K562 (cell line): ENCODE data around the gene RPRD1B. TPM values are rescaled to one million over a fixed set of nuclear protein-coding genes. Genes with fewer than 3 reads are reported as not detected.
A peak's percentile ranks its signal among the peaks of the same experiment; 100 is the strongest.

Experiments used
- ATAC-seq: fragments of 200-7000 bp; cut with Tn5 transposase; 3 replicates; pipeline ENCODE4 v1.9.1; 2020; ENCODE audit warnings: moderate library complexity
- BruUV-seq: library from RNA; stranded (reverse); fragments of 400-500 nt; replicated peaks from 2 replicates; lab custom pipeline; 2021; lab: Mats Ljungman, UMichigan
- CTCF ChIA-PET: fragments of 300-600 bp; formaldehyde crosslinking; extraction: SDS; loops from one replicate; lab custom pipeline; 2021; ENCODE audit warnings: low intra/inter-chr PET ratio; lab: Yijun Ruan, JAX
- POLR2A ChIA-PET: fragments of 300-600, 350-650 bp; sonication (Branson Sonifier 250); formaldehyde crosslinking; extraction: SDS; loops from one replicate; lab custom pipeline; 2021; ENCODE audit warnings: antibody characterized with exemption, inconsistent platforms; lab: Yijun Ruan, JAX
- DNase-seq, 4 experiments: peaks; one replicate each; pipeline versions ENCODE4 v3.0.0 to v3.0.0-alpha.2; 2011 to 2018; ENCODE audit warnings: low spot score in 3 of 4, mixed read lengths in 3 of 4; ENCODE audit errors: extremely low read depth in 1 of 4
- FAIRE-seq: peaks from 2 replicates; lab custom pipeline; 2011; peaks lifted over from hg19 to GRCh38; lab: Jason Lieb, UNC
- H2AFZ ChIP-seq: 2 replicates; pipeline ENCODE4 v1.6.0; 2011; ENCODE audit warnings: low read depth, low read length, control low read depth, inconsistent platforms
- H3K27ac ChIP-seq: fragments of 200-600 bp; 3 replicates; pipeline ENCODE4 v1.8.0; 2011; ENCODE audit warnings: low read depth, mild to moderate bottlenecking, control low read depth, inconsistent platforms, low read length, moderate library complexity, mixed read lengths; ENCODE audit errors: extremely low read depth
- H3K27me3 ChIP-seq, 2 experiments: fragments of 300-600 bp in 1 of 2; 2 replicates in 1 of 2; 3 replicates in 1 of 2; pipeline versions ENCODE4 v1.6.0 to v1.8.0; 2011; ENCODE audit warnings: inconsistent platforms in 2 of 2, low read length in 2 of 2, mild to moderate bottlenecking in 1 of 2, mixed read lengths in 1 of 2, moderate library complexity in 1 of 2; ENCODE audit not compliant: control insufficient read depth in 2 of 2, insufficient read depth in 2 of 2
- H3K36me3 ChIP-seq: fragments of 300-600 bp; 3 replicates; pipeline ENCODE4 v1.8.0; 2011; ENCODE audit warnings: mild to moderate bottlenecking, low read length, inconsistent platforms; ENCODE audit not compliant: control insufficient read depth, insufficient read depth
- H3K4me1 ChIP-seq, 2 experiments: fragments of 200-600 bp in 1 of 2; replicated peaks in 1 of 2; 2 replicates in 1 of 2; 3 replicates in 1 of 2; pipeline versions ENCODE4 v1.5.1 to v1.8.0; 2011; ENCODE audit warnings: inconsistent platforms in 2 of 2, low read length in 2 of 2, mild to moderate bottlenecking in 1 of 2, mixed read lengths in 1 of 2, moderate library complexity in 1 of 2; ENCODE audit not compliant: control insufficient read depth in 2 of 2, insufficient read depth in 2 of 2
- H3K4me2 ChIP-seq: 2 replicates; pipeline ENCODE4 v1.6.1; 2011; ENCODE audit warnings: low read length, control low read depth, inconsistent platforms, mixed read lengths; ENCODE audit not compliant: insufficient read depth
- H3K4me3 ChIP-seq: fragments of 200-600 bp; sonication (generic), shearing (Covaris generic); 2 replicates; pipeline ENCODE4 v1.5.1; 2016; ENCODE audit warnings: control low read depth, inconsistent platforms
- H3K79me2 ChIP-seq: fragments of 200-600 bp; 3 replicates; pipeline ENCODE4 v1.8.0; 2011; ENCODE audit warnings: low read length, inconsistent platforms; ENCODE audit not compliant: control insufficient read depth, insufficient read depth
- H3K9ac ChIP-seq, 2 experiments: 2 replicates each; pipeline versions ENCODE4 v1.6.0 to v1.6.1; 2011; ENCODE audit warnings: low read depth in 2 of 2, low read length in 2 of 2, control low read depth in 1 of 2, inconsistent platforms in 1 of 2, mild to moderate bottlenecking in 1 of 2, mixed read lengths in 1 of 2; ENCODE audit not compliant: insufficient read depth in 1 of 2
- H3K9me1 ChIP-seq: one replicate; pipeline ENCODE4 v1.6.0; 2011; ENCODE audit warnings: inconsistent platforms, mild to moderate bottlenecking, low read length, moderate library complexity; ENCODE audit not compliant: control insufficient read depth, insufficient read depth
- H3K9me3 ChIP-seq: replicated peaks from 2 replicates; pipeline ENCODE4 v1.5.1; 2011; ENCODE audit warnings: low read depth, low read length, inconsistent platforms; ENCODE audit not compliant: control insufficient read depth, insufficient read depth
- H4K20me1 ChIP-seq: replicated peaks from 2 replicates; pipeline ENCODE4 v1.6.1; 2011; ENCODE audit warnings: low read length, inconsistent platforms, mixed read lengths; ENCODE audit not compliant: control insufficient read depth, insufficient read depth
- BHLHE40 ChIP-seq: IDR thresholded peaks from 2 replicates; pipeline ENCODE4 v1.6.1; 2011; ENCODE audit warnings: low read length, improper control_type of control experiment
- CBX3 ChIP-seq, 2 experiments: IDR thresholded peaks; 1 replicate in 1 of 2; 2 replicates in 1 of 2; pipeline ENCODE4 v1.6.1; 2012; ENCODE audit warnings: inconsistent platforms in 2 of 2, low read length in 2 of 2, borderline replicate concordance in 1 of 2, control low read depth in 1 of 2
- GABPB1 ChIP-seq: sonication (generic); formaldehyde crosslinking; IDR thresholded peaks from 2 replicates; pipeline ENCODE4 v1.8.0; 2022; ENCODE audit warnings: mild to moderate bottlenecking, missing genetic modification reagents
- L3MBTL2 ChIP-seq: fragments of 450-650 bp; IDR thresholded peaks from 2 replicates; pipeline ENCODE4 v1.6.1; 2016; ENCODE audit warnings: mild to moderate bottlenecking, moderate library complexity
- RB1 ChIP-seq: fragments of 450-650 bp; IDR thresholded peaks from 2 replicates; pipeline ENCODE4 v1.6.1; 2017; ENCODE audit warnings: low read depth, mild to moderate bottlenecking
- SMARCE1 ChIP-seq: fragments of 450-650 bp; IDR thresholded peaks from 2 replicates; pipeline ENCODE4 v1.7.1; 2016; ENCODE audit warnings: mild to moderate bottlenecking
- TOE1 ChIP-seq, 2 experiments: fragments of 450-650 bp in 1 of 2; sonication (generic) in 1 of 2; formaldehyde crosslinking in 1 of 2; IDR thresholded peaks; 2 replicates each; pipeline versions ENCODE4 v1.7.1 to v1.8.0; 2016 to 2022; ENCODE audit warnings: borderline replicate concordance in 2 of 2, mild to moderate bottlenecking in 2 of 2, antibody characterized with exemption in 1 of 2, inconsistent platforms in 1 of 2, low read depth in 1 of 2, missing genetic modification reagents in 1 of 2, moderate library complexity in 1 of 2
- ZBED1 ChIP-seq: IDR thresholded peaks from 2 replicates; pipeline ENCODE4 v1.6.1; 2014
- ZNF121 ChIP-seq: sonication (generic); formaldehyde crosslinking; conservative IDR thresholded peaks from 2 replicates; pipeline ENCODE4 v1.8.0; 2022; ENCODE audit warnings: missing genetic modification reagents
- WGBS: fragments of 100-300 bp; shearing (Covaris generic); methylation state at CpG from one replicate; pipeline ENCODE4 v1.1.6; 2016; ENCODE audit warnings: low coverage, mixed read lengths; ENCODE audit not compliant: insufficient coverage; ENCODE audit errors: missing lambda C conversion rate; 5-methylcytosine and 5-hydroxymethylcytosine counted together
- in situ Hi-C: fragments of 300-500 bp; cut with MboI; formaldehyde crosslinking; loops from 4 replicates; pipeline ENCODE4 v1.15.0; 2018; ENCODE audit warnings: inconsistent platforms, mixed read lengths
- intact Hi-C: fragments of 100-400 bp; cut with micrococcal nuclease; formaldehyde crosslinking; loops from 2 replicates; pipeline ENCODE4 v1.14.2; 2022
- polyA plus RNA-seq, 8 experiments: library from polyadenylated mRNA; depleted of rRNA in 4 of 8; stranded (reverse) in 5 of 8; unstranded in 3 of 8; fragments of >200 nt; fragmentation: Nextera tagmentation in 2 of 8; fragmentation: Illumina TruSeq in 1 of 8; extraction: Ambion mirVana in 2 of 8; extraction: Trizol in 1 of 8; gene quantifications; 2 replicates each; pipeline versions ENCODE4 v1.2.1 to v1.2.3, GENCODE V29; 2011 to 2014; ENCODE audit warnings: inconsistent platforms in 1 of 8, missing spikeins in 1 of 8
- total RNA-seq, 7 experiments: library from RNA; depleted of rRNA in 6 of 7; stranded (reverse); fragments of >200 nt in 6 of 7; fragmentation: Illumina TruSeq in 2 of 7; extraction: Trizol in 2 of 7; gene quantifications; 2 replicates each; pipeline versions ENCODE4 v1.2.1 to v1.2.3, GENCODE V29; 2011 to 2021; ENCODE audit warnings: low replicate concordance in 1 of 7
- TF ChIP-seq, protein P1 (sequence below), 2 experiments: fragments of 450-650 bp in 1 of 2; IDR thresholded peaks; 2 replicates each; pipeline ENCODE4 v1.6.1; 2011 to 2017; ENCODE audit warnings: low read depth in 2 of 2, antibody characterized with exemption in 1 of 2, borderline replicate concordance in 1 of 2, low read length in 1 of 2, mild to moderate bottlenecking in 1 of 2, mixed read lengths in 1 of 2; ENCODE audit not compliant: control insufficient read depth in 1 of 2
- TF ChIP-seq, protein P2 (sequence below), 2 experiments: fragments of 150-350 bp in 1 of 2; IDR thresholded peaks; 2 replicates each; pipeline ENCODE4 v1.6.1; 2012 to 2016; ENCODE audit warnings: low read depth in 2 of 2, low read length in 2 of 2, mild to moderate bottlenecking in 1 of 2, moderate library complexity in 1 of 2

Gene RPRD1B
- total and polyA plus RNA-seq, 9 of the 15 experiments (the other 6 are each of a cell fraction or from before 2014, with no cell fraction given) = 5.5 to 43.0 (median 24.4) TPM

DNA sequence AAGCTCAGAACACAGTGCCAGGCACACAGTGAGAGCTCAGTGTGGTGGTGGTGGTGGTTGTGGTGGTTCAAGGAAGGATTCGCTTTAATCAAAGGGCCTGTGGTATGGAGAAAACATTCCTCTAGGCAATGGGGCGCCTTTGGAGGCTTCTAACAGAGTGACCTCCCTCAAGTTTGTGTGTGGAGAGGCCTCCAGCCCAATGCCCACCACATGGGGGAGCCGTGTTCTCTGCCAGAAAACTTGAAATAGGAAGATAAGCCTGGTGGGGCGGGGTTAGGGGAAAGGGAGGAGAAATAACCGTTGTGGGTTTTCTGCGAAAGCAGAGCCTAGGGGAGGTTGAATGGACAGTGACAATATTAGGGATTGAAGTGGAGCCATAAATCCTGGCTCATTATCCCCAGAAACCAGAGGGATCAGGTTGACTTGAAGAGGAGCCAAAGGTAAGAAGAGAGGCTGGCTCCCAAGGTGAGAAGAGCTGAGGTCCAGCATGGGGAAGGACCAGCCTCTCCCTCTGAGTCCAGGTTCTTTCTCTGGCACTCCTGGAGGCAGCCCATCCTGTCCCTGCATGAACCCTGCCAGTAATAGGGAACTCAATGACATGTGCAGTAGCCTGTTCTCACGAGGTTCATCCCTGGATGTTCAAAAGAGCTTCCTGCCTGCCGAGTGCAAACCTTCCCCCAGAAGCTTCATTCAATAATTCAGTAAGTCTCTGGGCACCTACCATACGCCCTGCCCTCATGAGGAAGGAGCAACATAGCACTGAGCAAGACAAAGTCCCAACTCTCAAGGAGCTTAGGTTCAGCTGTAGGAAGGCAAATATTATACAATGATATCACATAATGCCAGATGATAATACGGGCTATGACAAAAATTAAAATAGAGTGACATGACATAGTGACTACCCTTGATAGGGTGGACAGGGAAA is 80.1 kb downstream of the RPRD1B start:
- 12% methylated on average over 10 of the region's 10 CpGs for WGBS
- no peak overlapping the region for H3K4me3 ChIP-seq
- H3K4me1 ChIP-seq = peaks cover 15 to 36% of the 10 kb centered on the region in 2 experiments
- H3K36me3 ChIP-seq = no peaks in the 10 kb centered on the region
- H4K20me1 ChIP-seq = no peaks in the 10 kb centered on the region
- CTCF ChIA-PET = interaction anchor here (0.7 kb wide), 1 partner anchor 40 kb away, joined by 3 read pairs; no protein-coding TSS in a partner anchor
- no peaks in the 10 kb centered on the region for H3K79me2 ChIP-seq
- peak overlapping the region; percentile 59 for H3K27ac ChIP-seq
- intact Hi-C loops = loop anchor here (1.0 to 5.0 kb wide), 4 partner anchors 41 to 211 kb away; partner anchors contain the start of genes TGM2 and VSTM2L
- POLR2A ChIA-PET = interaction anchor here (0.6 to 2.1 kb wide), 7 partner anchors 10 to 163 kb away, joined by 3 to 9 read pairs (median 4); no protein-coding TSS in a partner anchor
- ATAC-seq (peak; percentile 96), DNase-seq (peak; percentile 80 to 96 (median 84)), FAIRE-seq (peak; percentile 85)
- no TSS peak for BruUV-seq
- peak overlapping the region; percentile 88 for H2AFZ ChIP-seq
- peak overlapping the region; percentile 78 for H3K4me2 ChIP-seq
- no peaks in the 10 kb centered on the region for H3K9me1 ChIP-seq
- no peaks in the 10 kb centered on the region for H3K9me3 ChIP-seq
- in situ Hi-C loops = no loop called here
- H3K9ac ChIP-seq = peak overlapping the region in 1 of 2 experiments; percentile 33; a peak in 3 of 4 replicates
- no peaks in the 10 kb centered on the region for H3K27me3 ChIP-seq
- peak; percentile 70 for TF ChIP-seq L3MBTL2
- TF ChIP-seq SMARCE1 = peak; percentile 68
- TF ChIP-seq CBX3 (IDR thresholded peaks at IDR 0.05; ENCODE audit: borderline replicate concordance in 1 of 2, low read length in 2 of 2) = 0 out of 3 replicates have a peak, but pooled peaks of 1 of the 2 experiments have one; percentile 39
- TF ChIP-seq, protein P1, sequence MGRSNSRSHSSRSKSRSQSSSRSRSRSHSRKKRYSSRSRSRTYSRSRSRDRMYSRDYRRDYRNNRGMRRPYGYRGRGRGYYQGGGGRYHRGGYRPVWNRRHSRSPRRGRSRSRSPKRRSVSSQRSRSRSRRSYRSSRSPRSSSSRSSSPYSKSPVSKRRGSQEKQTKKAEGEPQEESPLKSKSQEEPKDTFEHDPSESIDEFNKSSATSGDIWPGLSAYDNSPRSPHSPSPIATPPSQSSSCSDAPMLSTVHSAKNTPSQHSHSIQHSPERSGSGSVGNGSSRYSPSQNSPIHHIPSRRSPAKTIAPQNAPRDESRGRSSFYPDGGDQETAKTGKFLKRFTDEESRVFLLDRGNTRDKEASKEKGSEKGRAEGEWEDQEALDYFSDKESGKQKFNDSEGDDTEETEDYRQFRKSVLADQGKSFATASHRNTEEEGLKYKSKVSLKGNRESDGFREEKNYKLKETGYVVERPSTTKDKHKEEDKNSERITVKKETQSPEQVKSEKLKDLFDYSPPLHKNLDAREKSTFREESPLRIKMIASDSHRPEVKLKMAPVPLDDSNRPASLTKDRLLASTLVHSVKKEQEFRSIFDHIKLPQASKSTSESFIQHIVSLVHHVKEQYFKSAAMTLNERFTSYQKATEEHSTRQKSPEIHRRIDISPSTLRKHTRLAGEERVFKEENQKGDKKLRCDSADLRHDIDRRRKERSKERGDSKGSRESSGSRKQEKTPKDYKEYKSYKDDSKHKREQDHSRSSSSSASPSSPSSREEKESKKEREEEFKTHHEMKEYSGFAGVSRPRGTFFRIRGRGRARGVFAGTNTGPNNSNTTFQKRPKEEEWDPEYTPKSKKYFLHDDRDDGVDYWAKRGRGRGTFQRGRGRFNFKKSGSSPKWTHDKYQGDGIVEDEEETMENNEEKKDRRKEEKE (IDR thresholded peaks at IDR 0.05; ENCODE audit: borderline replicate concordance in 1 of 2, control insufficient read depth in 1 of 2, low read depth in 2 of 2, low read length in 1 of 2) = no peak
- TF ChIP-seq, protein P2, sequence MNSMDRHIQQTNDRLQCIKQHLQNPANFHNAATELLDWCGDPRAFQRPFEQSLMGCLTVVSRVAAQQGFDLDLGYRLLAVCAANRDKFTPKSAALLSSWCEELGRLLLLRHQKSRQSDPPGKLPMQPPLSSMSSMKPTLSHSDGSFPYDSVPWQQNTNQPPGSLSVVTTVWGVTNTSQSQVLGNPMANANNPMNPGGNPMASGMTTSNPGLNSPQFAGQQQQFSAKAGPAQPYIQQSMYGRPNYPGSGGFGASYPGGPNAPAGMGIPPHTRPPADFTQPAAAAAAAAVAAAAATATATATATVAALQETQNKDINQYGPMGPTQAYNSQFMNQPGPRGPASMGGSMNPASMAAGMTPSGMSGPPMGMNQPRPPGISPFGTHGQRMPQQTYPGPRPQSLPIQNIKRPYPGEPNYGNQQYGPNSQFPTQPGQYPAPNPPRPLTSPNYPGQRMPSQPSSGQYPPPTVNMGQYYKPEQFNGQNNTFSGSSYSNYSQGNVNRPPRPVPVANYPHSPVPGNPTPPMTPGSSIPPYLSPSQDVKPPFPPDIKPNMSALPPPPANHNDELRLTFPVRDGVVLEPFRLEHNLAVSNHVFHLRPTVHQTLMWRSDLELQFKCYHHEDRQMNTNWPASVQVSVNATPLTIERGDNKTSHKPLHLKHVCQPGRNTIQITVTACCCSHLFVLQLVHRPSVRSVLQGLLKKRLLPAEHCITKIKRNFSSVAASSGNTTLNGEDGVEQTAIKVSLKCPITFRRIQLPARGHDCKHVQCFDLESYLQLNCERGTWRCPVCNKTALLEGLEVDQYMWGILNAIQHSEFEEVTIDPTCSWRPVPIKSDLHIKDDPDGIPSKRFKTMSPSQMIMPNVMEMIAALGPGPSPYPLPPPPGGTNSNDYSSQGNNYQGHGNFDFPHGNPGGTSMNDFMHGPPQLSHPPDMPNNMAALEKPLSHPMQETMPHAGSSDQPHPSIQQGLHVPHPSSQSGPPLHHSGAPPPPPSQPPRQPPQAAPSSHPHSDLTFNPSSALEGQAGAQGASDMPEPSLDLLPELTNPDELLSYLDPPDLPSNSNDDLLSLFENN (IDR thresholded peaks at IDR 0.05; ENCODE audit: low read depth in 2 of 2, low read length in 2 of 2) = 0 out of 4 replicates have a peak, but pooled peaks of 1 of the 2 experiments have one; percentile 15
- TF ChIP-seq TOE1 (IDR thresholded peaks at IDR 0.05; ENCODE audit: borderline replicate concordance) = peak; percentile 47; the same call in 1 of the 2 replicates
- TF ChIP-seq TOE1 (CRISPR knock-in tag; IDR thresholded peaks at IDR 0.05; ENCODE audit: borderline replicate concordance, low read depth) = no peak
- TF ChIP-seq BHLHE40 = 0 out of 2 replicates have a peak, but pooled peaks have one; percentile 4
- TF ChIP-seq GABPB1 (CRISPR knock-in tag) = no peak; the same call in 1 of the 2 replicates
- TF ChIP-seq ZNF121 (CRISPR knock-in tag) = no peak
- no peak for TF ChIP-seq ZBED1
- TF ChIP-seq RB1 = peak; percentile 31; the same call in 1 of the 2 replicates
